Measurements from ENCODE around the gene CASP8. TPM values are rescaled to one million over a fixed set of nuclear protein-coding genes. Genes with fewer than 3 reads are reported as not detected.

CASP8 gene
- total RNA-seq, 1 experiment from 2014 or later = 33.4 TPM

DNA sequence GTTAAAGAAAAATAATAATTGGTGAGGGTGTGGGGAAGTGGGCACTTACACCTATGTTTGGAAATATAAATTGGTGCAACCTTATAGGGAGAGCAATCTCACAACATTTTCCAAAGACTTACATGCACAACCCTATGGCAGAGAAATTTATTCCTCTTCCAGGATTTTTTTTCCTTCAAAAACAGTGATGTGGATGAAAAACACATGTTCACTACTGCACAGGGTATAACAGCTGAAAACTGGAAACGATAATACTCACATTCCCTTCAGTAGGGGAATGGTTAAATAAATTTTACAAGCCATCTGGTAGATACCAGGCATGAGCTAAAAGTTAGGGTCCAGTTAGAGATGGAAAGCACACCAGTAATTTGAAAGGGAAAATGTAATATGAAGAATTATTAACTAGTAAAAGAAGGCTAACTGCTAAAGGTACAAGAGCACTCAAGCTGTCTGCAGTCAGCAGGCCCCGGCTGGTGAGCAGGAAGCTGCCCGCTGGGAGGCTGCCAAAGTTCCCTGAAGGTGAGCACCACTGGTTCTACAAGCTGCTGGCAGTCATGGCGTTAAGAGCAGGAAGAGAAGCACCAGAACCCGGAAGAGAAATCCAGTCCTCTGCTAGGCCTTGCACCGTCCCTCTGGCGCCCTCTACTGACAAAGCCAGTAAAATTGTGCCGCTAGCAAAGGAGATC is 28.4 kb upstream of the CASP8 start:
- TF ChIP-seq, protein P1, sequence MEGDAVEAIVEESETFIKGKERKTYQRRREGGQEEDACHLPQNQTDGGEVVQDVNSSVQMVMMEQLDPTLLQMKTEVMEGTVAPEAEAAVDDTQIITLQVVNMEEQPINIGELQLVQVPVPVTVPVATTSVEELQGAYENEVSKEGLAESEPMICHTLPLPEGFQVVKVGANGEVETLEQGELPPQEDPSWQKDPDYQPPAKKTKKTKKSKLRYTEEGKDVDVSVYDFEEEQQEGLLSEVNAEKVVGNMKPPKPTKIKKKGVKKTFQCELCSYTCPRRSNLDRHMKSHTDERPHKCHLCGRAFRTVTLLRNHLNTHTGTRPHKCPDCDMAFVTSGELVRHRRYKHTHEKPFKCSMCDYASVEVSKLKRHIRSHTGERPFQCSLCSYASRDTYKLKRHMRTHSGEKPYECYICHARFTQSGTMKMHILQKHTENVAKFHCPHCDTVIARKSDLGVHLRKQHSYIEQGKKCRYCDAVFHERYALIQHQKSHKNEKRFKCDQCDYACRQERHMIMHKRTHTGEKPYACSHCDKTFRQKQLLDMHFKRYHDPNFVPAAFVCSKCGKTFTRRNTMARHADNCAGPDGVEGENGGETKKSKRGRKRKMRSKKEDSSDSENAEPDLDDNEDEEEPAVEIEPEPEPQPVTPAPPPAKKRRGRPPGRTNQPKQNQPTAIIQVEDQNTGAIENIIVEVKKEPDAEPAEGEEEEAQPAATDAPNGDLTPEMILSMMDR (IDR thresholded peaks at IDR 0.05; ENCODE audit: insufficient read depth in 1 of 2, low read depth in 1 of 2, low read length in 1 of 2, severe bottlenecking in 1 of 2, unreplicated experiment in 1 of 2) = peak; percentile 91 to 93
- peaks cover 7% of the 10 kb centered on the region for H3K36me3 Mint-ChIP-seq (ENCODE audit: insufficient read depth, unreplicated experiment)
- H3K4me1 ChIP-seq = peaks cover 6% of the 10 kb centered on the region
- H3K27me3 Mint-ChIP-seq (ENCODE audit: insufficient read depth, unreplicated experiment) = no peaks in the 10 kb centered on the region
- H3K27me3 ChIP-seq (replicated peaks; ENCODE audit: control insufficient read depth, insufficient read depth, low read length) = no peaks in the 10 kb centered on the region
- peak overlapping the region; percentile 70 for H3K27ac Mint-ChIP-seq (ENCODE audit: unreplicated experiment)
- peak overlapping the region; percentile 98 for H3K4me3 Mint-ChIP-seq (ENCODE audit: unreplicated experiment)
- CTCF ChIA-PET = interaction anchor here (0.6 to 2.7 kb wide), 26 partner anchors 11 to 466 kb away, joined by 3 to 76 read pairs (median 4); partner anchors contain the start of genes CASP10, FLACC1, NIF3L1 and ORC2
- no peak overlapping the region for H3K4me3 ChIP-seq (ENCODE audit: low read depth, low read length)
- POLR2A ChIA-PET = interaction anchor here (0.7 to 1.4 kb wide), 7 partner anchors 13 to 549 kb away, joined by 3 to 13 read pairs (median 4); partner anchors contain the start of genes ALS2, CASP10, NIF3L1 and STRADB
- intact Hi-C loops (cut with micrococcal nuclease; ENCODE audit: unreplicated experiment) = loop anchor here (1.0 to 10.0 kb wide), 4 partner anchors 49 to 413 kb away; partner anchors contain the start of genes CASP10, CFLAR, HYCC2 and TMEM237
- no TSS peak for BruUV-seq (replicated peaks)
- H3K9me3 Mint-ChIP-seq (ENCODE audit: unreplicated experiment) = no peaks in the 10 kb centered on the region
- DNase-seq = peak; percentile 94 to 95
- H3K9me3 ChIP-seq = no peaks in the 10 kb centered on the region
- no peaks in the 10 kb centered on the region for H3K36me3 ChIP-seq (ENCODE audit: control insufficient read depth, insufficient read depth, low read length)
- H3K4me1 Mint-ChIP-seq (ENCODE audit: low read depth, unreplicated experiment) = peaks cover 11% of the 10 kb centered on the region

DNA sequence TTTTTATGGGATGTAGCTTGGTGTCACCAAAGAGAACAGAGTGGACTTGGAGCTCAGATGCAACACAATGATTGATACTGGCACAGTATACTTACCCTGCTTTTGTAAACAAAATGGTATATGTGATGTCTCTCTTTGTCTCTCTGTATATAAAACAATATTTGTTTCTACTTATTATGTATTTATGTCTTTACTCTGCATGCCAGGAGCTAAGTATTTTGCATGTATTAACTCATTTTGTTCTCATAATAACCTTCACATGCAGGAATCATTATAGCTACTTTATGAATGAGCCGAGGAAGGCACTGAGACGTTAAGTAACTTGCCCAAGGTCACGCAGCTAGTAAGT is 27.9 kb upstream of the CASP8 start:
- no TSS peak for BruUV-seq (replicated peaks)
- TF ChIP-seq, protein P1 (IDR thresholded peaks at IDR 0.05; ENCODE audit: insufficient read depth in 1 of 2, low read depth in 1 of 2, low read length in 1 of 2, severe bottlenecking in 1 of 2, unreplicated experiment in 1 of 2) = no peak
- Histone ChIP-seq H3K36me3 (ENCODE audit: control insufficient read depth, insufficient read depth, low read length) (no peaks in the 10 kb centered on the region), H3K9me3 (no peaks in the 10 kb centered on the region), H3K27me3 (replicated peaks; ENCODE audit: control insufficient read depth, insufficient read depth, low read length) (no peaks in the 10 kb centered on the region), H3K4me3 (ENCODE audit: low read depth, low read length) (no peak overlapping the region), H3K4me1 (peaks cover 6% of the 10 kb centered on the region)
- Mint-ChIP-seq H3K4me3 (ENCODE audit: unreplicated experiment) (peak overlapping the region; percentile 98), H3K27ac (ENCODE audit: unreplicated experiment) (peak overlapping the region; percentile 70), H3K4me1 (ENCODE audit: low read depth, unreplicated experiment) (peaks cover 11% of the 10 kb centered on the region), H3K36me3 (ENCODE audit: insufficient read depth, unreplicated experiment) (peaks cover 11% of the 10 kb centered on the region), H3K9me3 (ENCODE audit: unreplicated experiment) (no peaks in the 10 kb centered on the region), H3K27me3 (ENCODE audit: insufficient read depth, unreplicated experiment) (no peaks in the 10 kb centered on the region)
- intact Hi-C loops (cut with micrococcal nuclease; ENCODE audit: unreplicated experiment) = loop anchor here (1.0 to 10.0 kb wide), 4 partner anchors 49 to 412 kb away; partner anchors contain the start of genes CASP10, CFLAR, HYCC2 and TMEM237
- POLR2A ChIA-PET = interaction anchor here (0.7 to 1.4 kb wide), 7 partner anchors 14 to 549 kb away, joined by 3 to 13 read pairs (median 4); partner anchors contain the start of genes ALS2, CASP10, NIF3L1 and STRADB
- no peak for DNase-seq
- CTCF ChIA-PET = interaction anchor here (0.6 to 2.7 kb wide), 25 partner anchors 11 to 466 kb away, joined by 3 to 76 read pairs (median 4); partner anchors contain the start of genes CASP10, FLACC1, NIF3L1 and ORC2

DNA sequence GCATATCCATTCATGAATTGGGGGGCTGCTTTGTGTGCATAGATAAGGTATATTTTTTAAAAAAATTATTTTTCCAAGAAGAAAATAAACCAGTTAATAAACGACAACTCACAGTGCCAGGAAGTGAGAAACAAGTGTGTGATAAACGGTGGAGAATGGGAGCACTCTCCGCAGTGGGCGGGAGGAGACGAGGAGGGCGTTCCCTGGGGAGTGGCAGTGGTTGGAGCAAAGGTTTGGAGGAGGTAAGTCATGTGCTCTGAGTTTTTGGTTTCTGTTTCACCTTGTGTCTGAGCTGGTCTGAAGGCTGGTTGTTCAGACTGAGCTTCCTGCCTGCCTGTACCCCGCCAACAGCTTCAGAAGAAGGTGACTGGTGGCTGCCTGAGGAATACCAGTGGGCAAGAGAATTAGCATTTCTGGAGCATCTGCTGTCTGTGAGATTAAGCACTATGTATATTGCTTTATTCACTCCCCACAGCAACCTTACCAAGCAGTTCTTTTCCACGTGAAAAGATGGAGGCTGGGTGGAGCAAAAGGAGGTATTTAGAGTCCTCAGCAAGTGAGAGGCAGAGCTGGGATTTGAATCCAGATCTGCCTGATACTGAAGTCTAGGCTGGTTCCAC is 27.0 kb upstream of the CASP8 start:
- intact Hi-C loops (cut with micrococcal nuclease; ENCODE audit: unreplicated experiment) = loop anchor here (1.0 to 10.0 kb wide), 4 partner anchors 75 to 411 kb away; partner anchors contain the start of genes HYCC2 and TMEM237
- CTCF ChIA-PET = interaction anchor here (0.6 to 2.7 kb wide), 13 partner anchors 25 to 467 kb away, joined by 3 to 76 read pairs (median 7); partner anchors contain the start of genes CASP10, STRADB and TRAK2
- H3K4me3 ChIP-seq (ENCODE audit: low read depth, low read length) = peak overlapping the region; percentile 71
- H3K36me3 ChIP-seq (ENCODE audit: control insufficient read depth, insufficient read depth, low read length) = no peaks in the 10 kb centered on the region
- H3K4me1 Mint-ChIP-seq (ENCODE audit: low read depth, unreplicated experiment) = peaks cover 11% of the 10 kb centered on the region
- DNase-seq = peak; percentile 89 to 92
- peak overlapping the region; percentile 98 for H3K4me3 Mint-ChIP-seq (ENCODE audit: unreplicated experiment)
- peaks cover 11% of the 10 kb centered on the region for H3K36me3 Mint-ChIP-seq (ENCODE audit: insufficient read depth, unreplicated experiment)
- H3K4me1 ChIP-seq = peaks cover 6% of the 10 kb centered on the region
- POLR2A ChIA-PET = interaction anchor here (0.5 to 1.7 kb wide), 6 partner anchors 14 to 420 kb away, joined by 3 to 13 read pairs (median 4); partner anchors contain the start of genes CASP10 and STRADB
- no peaks in the 10 kb centered on the region for H3K9me3 ChIP-seq
- no TSS peak for BruUV-seq (replicated peaks)
- H3K27me3 ChIP-seq (replicated peaks; ENCODE audit: control insufficient read depth, insufficient read depth, low read length) = no peaks in the 10 kb centered on the region
- H3K9me3 Mint-ChIP-seq (ENCODE audit: unreplicated experiment) = no peaks in the 10 kb centered on the region
- H3K27me3 Mint-ChIP-seq (ENCODE audit: insufficient read depth, unreplicated experiment) = no peaks in the 10 kb centered on the region
- peak overlapping the region; percentile 95 for H3K27ac Mint-ChIP-seq (ENCODE audit: unreplicated experiment)
- TF ChIP-seq, protein P1 (IDR thresholded peaks at IDR 0.05; ENCODE audit: insufficient read depth in 1 of 2, low read depth in 1 of 2, low read length in 1 of 2, severe bottlenecking in 1 of 2, unreplicated experiment in 1 of 2) = no peak

Data from Caco-2 (cell line).